CD4-positive, alpha-beta T cell treated with Interferon gamma for 1 hour (primary cell): Measurements from ENCODE around the gene CSAD.
A peak's percentile ranks its signal among the peaks of the same experiment; 100 is the strongest.
"Not testable (repeated sequence)": the region's sequence is repeated elsewhere in the genome, so short reads cannot be mapped to it uniquely, and the experiment has no call there.

ENCODE experiments used
- DNase-seq: peaks from one replicate; pipeline ENCODE4 v3.0.0-alpha.2; 2020

CSAD gene

DNA sequence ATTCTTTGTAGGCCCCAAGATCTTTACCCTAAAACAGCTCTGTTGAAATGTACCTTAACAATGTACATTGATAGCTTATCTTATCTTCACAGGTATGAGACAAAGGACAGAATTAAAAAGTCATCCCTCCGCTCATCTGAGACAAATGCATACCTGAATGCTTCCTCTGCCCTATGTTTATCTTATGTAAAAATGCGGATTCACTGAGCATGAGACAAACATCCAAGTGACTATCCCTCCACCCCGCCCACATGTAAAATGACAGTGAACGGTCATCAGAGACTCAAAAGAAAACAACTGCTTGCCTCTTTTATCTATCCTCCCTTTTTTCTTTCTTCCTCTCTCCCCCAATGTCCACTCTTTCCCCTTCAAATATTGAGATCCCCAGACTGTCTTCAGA is 37.4 kb downstream of the CSAD start:
- no peak for DNase-seq

DNA sequence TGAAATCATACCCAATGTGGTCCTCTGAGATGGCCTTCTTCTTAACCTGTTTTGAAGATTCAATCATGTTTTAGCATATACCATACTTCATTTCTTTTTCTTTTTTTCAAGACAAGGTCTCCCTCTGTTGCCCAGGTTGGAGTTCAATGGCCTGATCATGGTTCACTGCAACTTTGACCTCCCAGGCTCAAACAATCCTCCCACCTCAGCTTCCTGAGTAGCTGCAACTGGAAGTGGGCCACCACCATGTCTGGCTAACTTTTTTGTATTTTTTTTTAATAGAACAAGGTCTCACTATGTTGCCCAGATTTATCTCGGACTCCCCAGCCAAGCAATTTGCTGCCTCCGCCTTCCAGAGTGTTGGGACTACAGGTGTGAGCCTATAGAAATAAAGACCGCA is 47.0 kb downstream of the CSAD start:
- no peak for DNase-seq

DNA sequence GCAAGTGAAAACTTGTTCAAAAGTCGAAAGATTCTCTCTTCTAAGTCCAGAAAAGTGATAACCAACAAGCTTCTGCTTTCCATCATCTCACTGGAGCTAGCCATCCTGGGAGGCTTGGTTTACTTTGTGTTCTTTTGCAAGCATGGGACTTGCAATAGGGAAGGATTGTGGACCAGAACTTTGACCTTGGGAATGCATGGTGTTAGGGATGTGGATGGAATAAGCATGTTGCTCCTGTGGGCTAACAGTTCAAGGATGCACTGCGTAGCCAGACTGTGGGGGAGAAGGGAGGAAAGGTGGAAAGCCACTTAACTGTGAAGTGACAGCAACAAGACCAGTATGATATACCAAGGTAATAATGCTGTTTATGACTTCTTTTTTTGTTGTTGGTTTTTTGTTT is 48.9 kb downstream of the CSAD start:
- DNase-seq, result no peak

DNA sequence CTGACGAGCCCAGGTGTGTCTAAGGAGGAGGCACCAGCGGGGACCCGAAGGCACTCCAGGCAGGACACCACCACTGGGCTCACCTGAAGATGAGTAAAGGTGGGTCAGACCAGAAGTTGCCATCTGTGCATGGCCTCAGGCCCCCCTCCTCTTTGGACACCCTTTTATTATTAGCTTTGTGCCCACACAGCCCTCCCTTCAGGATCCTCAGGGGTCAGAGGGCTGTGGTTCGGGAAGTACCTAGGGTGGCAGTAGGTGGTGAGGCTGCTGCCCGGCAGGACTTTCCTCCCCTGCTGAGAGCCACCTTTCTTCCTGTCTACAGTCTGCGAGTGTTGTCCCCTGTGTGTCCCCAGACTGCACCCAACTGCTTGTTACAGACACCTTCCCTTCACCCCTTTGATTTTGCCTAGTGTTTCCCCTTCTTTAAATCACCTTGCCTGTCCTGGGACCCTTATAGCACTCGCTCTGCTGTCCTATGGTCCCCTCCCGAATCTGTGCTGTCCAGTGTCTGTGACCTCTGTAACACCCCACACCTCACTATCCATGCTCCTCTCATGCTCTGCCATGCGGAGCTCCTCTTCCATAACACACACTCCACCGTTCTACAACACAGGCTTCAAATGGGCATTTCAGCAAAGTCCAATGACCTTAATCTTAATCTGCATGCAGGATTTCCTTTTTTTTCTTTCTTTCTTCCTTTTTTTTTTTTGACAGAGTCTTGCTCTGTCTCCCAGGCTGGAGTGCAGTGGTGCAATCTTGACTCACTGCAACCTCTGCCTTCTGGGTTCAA is 51.8 kb downstream of the CSAD start:
- peak; percentile 24 for DNase-seq

DNA sequence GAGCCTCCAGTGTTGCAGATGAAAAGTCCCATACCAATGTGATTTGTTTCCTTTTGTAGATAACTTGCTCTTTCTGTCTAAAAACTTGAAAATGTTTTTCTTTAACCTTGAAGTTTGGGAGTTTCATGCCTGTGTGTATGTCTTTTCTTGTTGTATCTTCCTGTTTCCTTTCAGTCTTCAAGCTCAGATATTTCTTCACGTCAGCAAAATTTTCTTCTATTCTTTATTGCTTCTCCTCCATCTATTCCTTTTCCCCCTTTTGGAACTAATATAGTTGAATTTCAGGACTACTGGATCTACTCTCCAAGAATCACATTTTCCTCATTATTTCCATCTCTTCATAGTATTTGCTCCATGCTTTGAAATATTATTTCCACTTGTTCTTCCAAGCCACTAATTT is 53.6 kb downstream of the CSAD start:
- DNase-seq, result no peak

DNA sequence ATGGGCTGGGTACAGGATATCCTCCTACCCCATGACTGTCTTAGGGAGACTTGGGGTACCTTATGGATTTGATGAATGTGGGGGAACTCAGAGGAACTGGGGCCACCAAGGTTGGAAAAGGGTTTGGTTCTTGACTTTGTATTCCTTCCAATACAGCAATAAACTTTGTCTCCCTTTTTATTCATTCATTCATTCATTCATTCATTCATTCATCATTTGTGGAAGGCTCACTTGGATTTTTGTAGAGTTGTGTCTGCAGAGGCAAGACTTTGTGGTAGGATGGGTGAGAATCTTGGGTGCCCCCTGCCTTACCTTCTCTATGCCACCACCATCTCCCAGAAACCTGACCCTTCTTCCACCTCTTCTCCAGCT is 56.4 kb downstream of the CSAD start:
- DNase-seq, result no peak

DNA sequence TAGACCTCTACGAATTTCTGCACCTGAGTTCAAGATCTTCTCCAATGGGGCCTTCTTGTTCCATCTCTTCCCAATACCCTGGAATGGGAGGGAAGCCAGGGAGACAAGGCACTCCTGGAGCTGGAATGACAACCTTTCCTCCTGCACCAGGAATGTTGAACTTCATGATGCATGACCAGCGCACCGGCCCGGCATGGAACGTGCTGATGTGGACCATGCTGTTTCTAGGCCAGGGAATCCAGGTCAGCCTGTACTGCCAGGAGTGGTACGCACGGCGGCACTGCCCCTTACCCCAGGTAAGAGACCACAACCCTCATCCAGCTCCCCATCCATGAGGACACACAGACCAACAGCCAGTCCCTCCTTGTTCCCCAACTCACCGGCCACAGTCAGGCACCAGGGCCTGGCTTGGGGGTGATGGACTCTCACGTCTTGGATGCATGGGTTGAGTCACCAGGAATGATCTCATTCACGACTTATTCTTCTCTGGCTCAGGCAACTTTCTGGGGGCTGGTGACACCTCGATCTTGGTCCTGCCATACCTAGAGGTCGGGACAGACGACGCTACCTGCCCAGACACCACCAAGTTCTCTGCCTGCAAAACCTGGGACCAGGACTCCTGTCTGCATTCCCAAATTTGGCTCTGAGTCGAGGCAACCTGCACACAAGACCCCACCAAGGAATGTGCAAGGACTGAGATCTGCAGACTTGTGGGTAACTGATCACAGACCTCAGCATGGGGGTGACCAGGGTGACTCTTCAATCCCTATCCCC is 57.0 kb downstream of the CSAD start:
- no peak for DNase-seq

DNA sequence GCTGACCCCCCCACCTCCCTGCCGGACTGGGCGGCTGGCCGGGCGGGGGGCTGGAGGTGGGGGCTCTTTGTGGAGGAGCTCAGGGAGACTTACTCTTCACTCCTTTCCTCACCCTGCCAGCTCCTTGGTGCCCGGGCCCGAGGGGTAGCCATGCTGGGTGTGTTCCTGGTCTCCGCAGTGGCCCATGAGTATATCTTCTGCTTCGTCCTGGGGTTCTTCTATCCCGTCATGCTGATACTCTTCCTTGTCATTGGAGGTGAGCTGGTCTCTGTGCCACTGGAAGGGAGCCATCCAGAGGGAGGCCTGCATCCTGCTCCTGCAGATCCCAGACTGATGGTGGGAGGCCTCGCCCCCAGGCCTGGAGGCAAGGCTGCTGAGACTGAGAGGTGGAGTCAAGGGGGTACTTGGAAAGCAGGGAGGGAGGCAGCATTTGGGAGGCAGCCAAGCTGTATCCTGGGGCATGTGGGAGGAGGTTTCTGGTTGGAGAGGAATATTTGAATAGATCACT is 57.7 kb downstream of the CSAD start:
- no peak for DNase-seq

DNA sequence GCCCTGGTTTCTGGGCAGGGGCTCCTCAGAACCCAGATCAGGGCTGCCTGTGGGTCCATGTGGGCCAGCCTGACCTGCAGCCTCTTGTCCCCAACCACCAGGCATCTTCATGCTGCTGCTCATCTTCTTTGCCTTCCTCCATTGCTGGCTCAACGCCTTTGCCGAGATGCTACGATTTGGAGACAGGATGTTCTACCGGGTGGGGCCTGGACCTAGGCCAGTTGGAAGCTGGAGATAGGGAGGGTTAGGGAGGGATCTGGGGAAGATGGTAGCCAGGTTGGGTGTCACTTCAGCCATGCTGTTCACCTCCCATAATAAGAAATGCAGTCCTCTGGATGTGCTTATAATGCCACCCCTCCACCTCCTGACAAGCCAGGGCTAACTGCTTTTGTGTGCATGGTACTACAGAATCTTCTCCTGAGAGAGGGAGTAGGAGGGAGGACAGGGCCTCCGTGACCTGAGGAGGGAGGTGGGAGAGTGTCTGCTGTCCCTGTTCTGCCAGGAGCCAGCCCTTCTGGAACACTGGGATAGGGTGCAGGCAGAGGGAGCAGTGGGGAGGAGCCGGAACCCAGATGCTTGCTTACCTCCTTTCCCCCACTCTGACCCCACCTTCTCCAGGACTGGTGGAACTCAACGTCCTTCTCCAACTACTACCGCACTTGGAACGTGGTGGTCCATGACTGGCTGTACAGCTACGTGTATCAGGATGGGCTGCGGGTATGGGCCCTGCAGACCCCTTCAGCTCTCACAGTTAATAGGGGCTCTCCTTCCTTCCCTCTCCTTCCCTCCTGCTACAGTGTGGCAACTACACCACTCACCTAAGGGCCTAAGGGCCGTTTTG is 59.8 kb downstream of the CSAD start:
- no peak for DNase-seq

DNA sequence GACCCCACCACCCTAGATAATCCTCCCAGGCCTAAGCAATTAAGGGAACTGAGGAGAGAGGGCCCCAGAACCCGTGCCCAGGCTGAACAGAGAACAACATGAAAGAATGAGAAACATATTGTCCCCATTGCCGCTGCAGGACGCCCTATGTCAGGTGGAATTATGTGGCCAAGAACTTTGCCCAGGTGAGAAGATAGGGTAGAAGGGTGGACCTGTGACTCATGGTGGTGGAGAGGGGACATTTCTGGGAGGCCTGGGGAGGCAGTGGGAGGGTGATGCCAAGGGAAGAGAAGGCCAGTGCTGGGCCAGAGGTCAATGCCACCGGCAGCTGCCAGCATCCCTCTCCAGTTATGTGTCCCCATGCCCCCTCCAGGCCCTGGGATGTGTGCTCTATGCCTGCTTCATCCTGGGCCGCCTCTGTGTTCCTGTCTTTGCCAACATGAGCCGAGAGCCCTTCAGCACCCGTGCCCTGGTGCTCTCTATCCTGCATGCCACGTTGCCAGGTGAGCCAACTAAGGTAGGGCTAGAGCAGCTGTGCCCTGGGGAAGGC is 61.9 kb downstream of the CSAD start:
- DNase-seq, result no peak

DNA sequence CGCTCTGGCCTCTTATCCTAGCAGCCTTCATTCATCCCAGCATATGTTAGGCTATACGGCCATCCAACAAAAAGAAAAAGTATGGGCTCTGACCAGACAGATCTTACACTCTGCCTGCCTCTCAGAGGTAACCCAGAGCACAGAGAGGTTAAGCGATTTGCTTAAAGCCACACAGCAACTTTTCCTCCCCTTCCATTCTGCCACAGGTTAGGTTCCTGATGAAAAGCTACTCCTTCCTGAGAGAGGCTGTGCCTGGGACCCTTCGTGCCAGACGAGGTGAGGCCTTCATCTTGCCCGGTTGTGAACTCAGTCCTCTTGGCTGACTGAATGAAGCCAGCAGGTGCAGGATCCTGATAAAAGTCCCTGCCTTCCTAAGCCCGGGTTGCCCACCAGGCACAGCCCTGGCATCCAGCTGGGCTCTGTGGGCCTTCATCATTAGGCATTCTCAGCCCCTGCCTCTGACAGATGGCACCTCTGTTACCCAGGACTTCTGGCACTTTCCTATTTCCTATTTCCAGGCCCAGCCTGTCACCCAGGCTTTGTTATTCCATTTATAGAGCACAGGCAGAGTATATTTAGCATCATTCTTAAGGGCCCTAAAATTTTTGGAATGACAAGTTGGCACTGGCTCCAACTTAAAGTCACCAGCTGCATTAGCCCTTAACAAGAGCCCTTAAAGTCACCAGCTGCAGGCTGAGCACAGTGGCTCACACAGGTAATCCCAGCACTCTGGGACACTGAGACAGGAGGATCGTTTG is 64.7 kb downstream of the CSAD start:
- no peak for DNase-seq

DNA sequence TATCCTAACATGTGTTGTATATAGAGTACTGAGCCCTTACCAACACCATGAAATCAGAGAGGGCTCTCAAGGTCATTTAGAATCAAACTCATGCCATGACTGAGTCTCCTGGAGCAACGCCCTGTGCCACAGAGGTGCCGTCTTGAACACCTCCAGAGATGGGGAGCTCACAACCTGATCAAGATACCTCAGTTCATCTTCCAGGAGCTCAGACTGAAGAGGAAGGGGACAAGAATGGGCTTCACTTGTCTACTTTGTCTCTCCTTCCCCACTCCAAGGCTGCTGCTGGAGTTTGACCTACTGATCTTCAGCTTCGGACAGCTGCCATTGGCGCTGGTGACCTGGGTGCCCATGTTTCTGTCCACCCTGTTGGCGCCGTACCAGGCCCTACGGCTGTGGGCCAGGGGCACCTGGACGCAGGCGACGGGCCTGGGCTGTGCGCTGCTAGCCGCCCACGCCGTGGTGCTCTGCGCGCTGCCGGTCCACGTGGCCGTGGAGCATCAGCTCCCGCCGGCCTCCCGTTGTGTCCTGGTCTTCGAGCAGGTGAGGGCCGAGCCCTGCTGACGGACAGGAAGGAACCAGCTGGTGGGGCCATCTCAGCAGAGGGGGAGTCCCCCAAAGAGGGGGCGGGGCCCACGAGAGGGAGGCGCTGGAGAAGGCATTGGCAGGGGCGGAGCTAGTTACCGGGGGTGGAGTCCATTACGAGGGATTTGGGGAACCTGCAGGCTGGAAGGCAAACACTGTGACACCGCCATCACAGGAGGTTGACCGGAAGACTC is 65.4 kb downstream of the CSAD start:
- no peak for DNase-seq

DNA sequence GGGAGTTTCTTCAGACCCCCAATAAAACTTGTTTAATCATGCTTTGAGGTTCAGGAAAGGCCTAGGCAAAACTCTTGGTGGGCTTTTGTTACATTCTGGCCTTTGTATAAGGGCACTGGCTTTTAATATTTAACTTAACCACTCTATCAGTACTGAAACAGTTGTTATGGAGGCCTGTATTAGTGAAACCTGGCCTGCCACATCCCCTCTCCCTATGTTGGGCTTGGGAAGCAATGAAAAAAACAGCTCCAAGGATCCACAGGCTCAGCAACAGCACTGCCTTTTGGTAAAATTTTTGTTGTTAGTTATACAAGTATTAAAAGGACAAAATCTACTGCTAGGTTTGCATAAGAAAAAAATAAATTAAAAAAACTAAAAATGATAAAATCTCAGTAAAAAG is 66.8 kb downstream of the CSAD start:
- DNase-seq, result no peak

DNA sequence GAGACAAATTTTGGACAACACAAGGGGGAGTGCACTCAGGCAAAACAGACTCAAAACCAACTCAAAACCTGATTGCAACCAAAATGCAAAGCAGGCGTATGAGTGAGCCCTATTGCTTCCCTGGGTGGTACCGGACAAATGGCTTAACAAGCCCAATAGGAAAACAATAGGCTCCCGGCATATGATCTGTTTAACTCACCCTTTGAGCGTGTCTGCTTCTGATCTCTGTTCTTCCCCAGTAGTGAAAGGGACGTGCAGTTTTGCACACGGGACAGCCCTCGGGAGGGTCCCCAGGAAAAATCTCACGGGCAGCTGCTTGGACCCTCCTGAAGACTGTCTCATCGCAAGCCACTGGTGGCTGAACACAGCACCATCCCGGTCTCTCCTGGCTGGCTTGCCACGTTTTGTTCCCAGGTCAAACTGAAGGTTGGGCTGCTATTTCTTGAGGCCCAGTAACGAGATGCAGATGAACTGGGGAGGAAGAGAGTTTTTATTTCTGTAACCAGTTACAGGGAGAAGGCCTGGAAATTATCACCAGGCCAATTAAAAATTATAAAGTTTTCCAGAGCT is 67.5 kb downstream of the CSAD start:
- DNase-seq, result no peak

DNA sequence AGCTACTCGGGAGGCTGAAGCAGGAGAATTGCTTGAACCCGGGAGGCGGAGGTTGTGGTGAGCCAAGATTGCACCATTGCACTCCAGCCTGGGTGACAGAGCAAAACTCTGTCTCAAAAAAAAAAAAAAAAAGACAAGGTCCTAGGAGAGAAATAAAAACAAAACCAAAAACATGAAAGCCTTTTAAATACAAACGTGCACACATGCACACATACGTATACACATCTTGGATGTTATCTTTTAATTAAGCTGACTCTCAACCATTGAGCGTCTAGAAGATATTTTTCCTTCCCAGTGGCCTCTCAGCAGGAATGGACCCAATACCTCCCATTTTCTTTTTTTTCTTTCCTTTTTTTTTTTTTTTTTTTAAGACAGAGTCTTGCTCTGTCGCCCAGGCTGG is 68.3 kb downstream of the CSAD start:
- DNase-seq, result not testable (repeated sequence)
